K562 (cell line): ENCODE data around the gene GALNT7. TPM values are rescaled to one million over a fixed set of nuclear protein-coding genes. Genes with fewer than 3 reads are reported as not detected.

ENCODE experiments used
- EGR1 ChIP-seq: fragments of 450-650 bp; conservative IDR thresholded peaks from 2 replicates; pipeline ENCODE4 v1.6.1; 2017; ENCODE audit warnings: mild to moderate bottlenecking
- GATAD2A ChIP-seq: fragments of 450-650 bp; IDR thresholded peaks from 2 replicates; pipeline ENCODE4 v1.6.1; 2017
- HDAC6 ChIP-seq: IDR thresholded peaks from 2 replicates; pipeline ENCODE4 v1.6.1; 2012; ENCODE audit warnings: low read depth, mild to moderate bottlenecking, control low read depth, inconsistent platforms, low read length, moderate library complexity
- HNRNPUL1 ChIP-seq: fragments of 200-400 bp; formaldehyde crosslinking; IDR thresholded peaks from 2 replicates; pipeline ENCODE4 v1.6.1; 2017; ENCODE audit warnings: low read length
- ILK ChIP-seq: fragments of 450-650 bp; IDR thresholded peaks from 2 replicates; pipeline ENCODE4 v1.6.1; 2016; ENCODE audit warnings: missing genetic modification characterization, low read depth, mild to moderate bottlenecking, missing compliant biosample characterization, moderate library complexity, borderline replicate concordance
- JUN ChIP-seq, 2 experiments: sonication (generic) in 1 of 2; formaldehyde crosslinking in 1 of 2; IDR thresholded peaks; 2 replicates each; pipeline versions ENCODE4 v1.6.1 to v1.8.0; 2012 to 2022; ENCODE audit warnings: borderline replicate concordance in 2 of 2, mild to moderate bottlenecking in 2 of 2, improper control_type of control experiment in 1 of 2, low read depth in 1 of 2, low read length in 1 of 2, missing genetic modification reagents in 1 of 2
- LARP7 ChIP-seq: fragments of 450-650 bp; IDR thresholded peaks from 2 replicates; pipeline ENCODE4 v1.6.1; 2016
- MTA2 ChIP-seq: fragments of 450-650 bp; IDR thresholded peaks from 2 replicates; pipeline ENCODE4 v1.6.1; 2016; ENCODE audit warnings: low read depth
- PYGO2 ChIP-seq: fragments of 450-650 bp; IDR thresholded peaks from 2 replicates; pipeline ENCODE4 v1.6.1; 2016; ENCODE audit warnings: mild to moderate bottlenecking, missing genetic modification characterization, moderate library complexity, missing compliant biosample characterization
- SNAPC5 ChIP-seq: fragments of 250-450 bp; sonication (Bioruptor Pico); IDR thresholded peaks from 2 replicates; pipeline ENCODE4 v1.8.0; 2021; ENCODE audit warnings: moderate library complexity, mild to moderate bottlenecking, inconsistent platforms
- SOX6 ChIP-seq: fragments of 450-650 bp; IDR thresholded peaks from 2 replicates; pipeline ENCODE4 v1.6.1; 2014; ENCODE audit warnings: mild to moderate bottlenecking
- ZFP91 ChIP-seq: sonication (generic); formaldehyde crosslinking; IDR thresholded peaks from 2 replicates; pipeline ENCODE4 v1.8.0; 2022; ENCODE audit warnings: mild to moderate bottlenecking, missing genetic modification reagents
- ZKSCAN8 ChIP-seq: fragments of 200-800 bp; sonication (Bioruptor generic); IDR thresholded peaks from 2 replicates; pipeline ENCODE4 v1.6.1; 2016; ENCODE audit warnings: missing genetic modification characterization, missing compliant biosample characterization
- ZNF143 ChIP-seq: sonication (generic); formaldehyde crosslinking; IDR thresholded peaks from 2 replicates; pipeline ENCODE4 v1.9.0; 2022; ENCODE audit warnings: mild to moderate bottlenecking, missing genetic modification reagents
- ZNF318 ChIP-seq, 2 experiments: fragments of 450-650 bp; IDR thresholded peaks; 2 replicates each; pipeline ENCODE4 v1.6.1; 2016; ENCODE audit warnings: mild to moderate bottlenecking in 2 of 2, borderline replicate concordance in 1 of 2, low read depth in 1 of 2, moderate library complexity in 1 of 2
- ZNF740 ChIP-seq, 3 experiments: fragments of 200-800 bp in 1 of 3; sonication (Bioruptor generic) in 1 of 3; sonication (generic) in 1 of 3; formaldehyde crosslinking in 1 of 3; IDR thresholded peaks; 2 replicates each; pipeline versions ENCODE4 v1.6.1 to v1.8.0; 2016 to 2022; ENCODE audit warnings: mild to moderate bottlenecking in 2 of 3, missing compliant biosample characterization in 2 of 3, missing genetic modification characterization in 2 of 3, missing genetic modification reagents in 1 of 3
- ZNF79 ChIP-seq: fragments of 250-450 bp; sonication (Bioruptor Pico); IDR thresholded peaks from 2 replicates; pipeline ENCODE4 v1.4.0; 2020; ENCODE audit warnings: low read depth, mild to moderate bottlenecking, moderate library complexity
- polyA plus RNA-seq, 8 experiments: library from polyadenylated mRNA; depleted of rRNA in 4 of 8; stranded (reverse) in 5 of 8; unstranded in 3 of 8; fragments of >200 nt; fragmentation: Nextera tagmentation in 2 of 8; fragmentation: Illumina TruSeq in 1 of 8; extraction: Ambion mirVana in 2 of 8; extraction: Trizol in 1 of 8; gene quantifications; 2 replicates each; pipeline versions ENCODE4 v1.2.1 to v1.2.3, GENCODE V29; 2011 to 2014; ENCODE audit warnings: inconsistent platforms in 1 of 8, missing spikeins in 1 of 8
- total RNA-seq, 7 experiments: library from RNA; depleted of rRNA in 6 of 7; stranded (reverse); fragments of >200 nt in 6 of 7; fragmentation: Illumina TruSeq in 2 of 7; extraction: Trizol in 2 of 7; gene quantifications; 2 replicates each; pipeline versions ENCODE4 v1.2.1 to v1.2.3, GENCODE V29; 2011 to 2021; ENCODE audit warnings: low replicate concordance in 1 of 7

The GALNT7 gene
- total and polyA plus RNA-seq, 9 of the 15 experiments (the other 6 are each of a cell fraction or from before 2014, with no cell fraction given): 16.7 to 38.7 (median 31.1) TPM

GRCh38 chr4:173174594-173175012, 6.0 kb downstream of the GALNT7 start (continued):
- TF ChIP-seq LARP7 (no peak), JUN (IDR thresholded peaks at IDR 0.05; ENCODE audit: borderline replicate concordance, low read depth, low read length) (no peak), JUN (CRISPR knock-in tag; IDR thresholded peaks at IDR 0.05; ENCODE audit: borderline replicate concordance) (no peak), ZKSCAN8 (CRISPR knock-in tag) (no peak), GATAD2A (no peak), ILK (no peak), ZNF79 (CRISPR knock-in tag) (no peak), ZNF143 (CRISPR knock-in tag) (no peak), ZFP91 (no peak), SNAPC5 (CRISPR knock-in tag) (no peak), ZNF318 (IDR thresholded peaks at IDR 0.05; ENCODE audit: borderline replicate concordance in 1 of 2, low read depth in 1 of 2) (no peak), SOX6 (peak; percentile 63; the same call in 1 of the 2 replicates), MTA2 (peak; percentile 31; the same call in 1 of the 2 replicates), HNRNPUL1 (no peak), PYGO2 (tag) (no peak), HDAC6 (no peak), ZNF740 (CRISPR knock-in tag; IDR thresholded peaks at IDR 0.05) (no peak), ZNF740 (tag; IDR thresholded peaks at IDR 0.05) (no peak), EGR1 (0 out of 2 replicates have a peak, but pooled peaks have one; percentile 34)
